Forelimb muscle (tissue), 1 donor: ENCODE data around the gene FUT2. TPM values are rescaled to one million over a fixed set of nuclear protein-coding genes. Genes with fewer than 3 reads are reported as not detected.
"Not testable (repeated sequence)": the region's sequence is repeated elsewhere in the genome, so short reads cannot be mapped to it uniquely, and the experiment has no call there.

Source experiments
- DNase-seq: peaks from one replicate; pipeline ENCODE4 v3.0.0-alpha.2; 2013; ENCODE audit warnings: low read depth
- polyA plus RNA-seq: library from polyadenylated mRNA; unstranded; fragments of 120-200 nt; gene quantifications from one replicate; pipeline ENCODE4 v1.2.1, GENCODE V29; 2013; ENCODE audit not compliant: insufficient read length

The FUT2 gene
- polyA plus RNA-seq, 1 donor, result 0.83 TPM

DNA sequence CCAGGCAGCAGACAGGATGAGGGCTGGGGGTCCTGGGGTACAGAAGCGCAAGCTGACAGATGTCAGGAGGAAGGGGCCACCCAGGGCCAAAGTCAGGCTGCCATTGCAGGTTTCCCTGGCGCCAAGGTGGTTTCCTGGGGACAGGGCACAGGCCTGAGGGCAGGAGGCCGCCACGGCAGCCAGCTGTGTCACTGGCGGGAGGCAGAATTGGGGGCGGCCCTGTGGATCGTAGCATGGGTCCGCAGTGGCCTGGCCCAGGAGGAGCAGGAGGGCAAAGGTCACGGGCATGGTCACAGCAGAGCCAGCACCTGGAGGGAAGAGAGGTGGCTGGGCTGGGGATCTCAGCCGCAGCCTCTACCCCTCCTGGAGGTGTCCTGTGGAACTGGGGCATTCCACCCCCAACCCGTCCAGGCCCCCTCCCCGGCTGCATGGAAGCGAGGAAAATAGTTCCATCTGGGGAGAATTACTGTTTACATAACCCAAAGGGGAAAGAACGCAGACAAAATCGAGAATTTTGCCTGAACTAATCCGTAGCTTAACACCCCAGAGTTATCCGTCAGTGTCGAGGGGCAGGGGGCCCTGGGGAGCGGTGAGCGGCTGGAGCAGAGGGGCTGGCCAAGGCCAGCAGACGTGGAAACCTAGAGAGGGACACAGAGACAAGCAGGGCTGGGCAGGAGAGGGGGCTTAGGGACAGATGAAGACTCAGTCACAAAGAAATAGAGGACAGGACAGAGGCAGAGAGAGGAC is 24.9 kb upstream of the FUT2 start:
- DNase-seq, result no peak

DNA sequence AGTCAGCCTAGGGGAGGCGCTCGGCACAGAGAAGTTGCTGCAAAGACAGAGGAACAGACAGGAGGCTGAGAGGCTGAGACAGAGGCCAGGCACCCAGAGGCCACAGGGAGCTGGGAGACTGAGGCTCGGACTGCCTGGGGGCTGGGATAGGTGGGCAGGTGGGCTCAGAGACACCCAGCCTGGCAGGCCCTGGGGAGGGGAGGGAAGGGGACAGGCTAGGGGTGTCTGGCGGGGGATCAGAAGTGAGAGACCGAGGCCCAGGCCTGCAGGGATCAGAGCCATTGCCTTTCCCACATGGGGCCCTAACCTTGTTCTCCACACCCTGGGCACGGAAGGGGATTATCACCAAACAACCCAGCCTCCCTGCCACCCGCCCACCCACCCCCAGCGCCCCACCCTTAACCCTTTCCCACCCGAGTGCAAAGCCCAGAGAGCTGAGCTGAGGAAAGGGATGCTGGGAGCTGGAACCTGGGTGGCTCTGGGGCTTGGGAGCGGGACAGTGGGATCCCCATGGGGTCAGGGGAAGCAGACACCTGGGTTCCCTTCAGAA is 24.2 kb upstream of the FUT2 start:
- DNase-seq, result no peak

DNA sequence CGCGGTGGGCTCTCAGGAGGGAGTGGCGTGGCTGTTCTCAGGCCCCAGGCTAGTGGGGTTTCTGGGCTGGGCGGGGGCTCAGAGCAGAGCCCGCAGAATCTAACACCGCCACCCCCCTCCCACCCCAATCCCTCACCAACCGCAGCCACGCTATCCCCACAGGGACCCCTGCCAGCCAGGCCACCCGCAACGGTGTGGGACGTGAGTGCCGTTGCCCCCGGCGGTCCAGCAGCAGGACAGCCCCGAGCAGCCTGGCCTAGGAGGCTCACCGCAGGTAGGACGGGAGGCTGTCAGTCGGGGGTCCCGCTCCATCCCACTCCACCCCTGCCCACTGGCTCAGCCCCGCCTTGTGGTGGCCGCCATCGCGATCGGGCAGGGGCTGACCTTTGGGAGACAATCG is 22.8 kb upstream of the FUT2 start, which contains the start of gene NTN5:
Gene NTN5 (minus strand): TSS at position 24 of the 400 bp plus-strand sequence. CDS start 2,031 bp downstream, outside the sequence.
- DNase-seq, result no peak

DNA sequence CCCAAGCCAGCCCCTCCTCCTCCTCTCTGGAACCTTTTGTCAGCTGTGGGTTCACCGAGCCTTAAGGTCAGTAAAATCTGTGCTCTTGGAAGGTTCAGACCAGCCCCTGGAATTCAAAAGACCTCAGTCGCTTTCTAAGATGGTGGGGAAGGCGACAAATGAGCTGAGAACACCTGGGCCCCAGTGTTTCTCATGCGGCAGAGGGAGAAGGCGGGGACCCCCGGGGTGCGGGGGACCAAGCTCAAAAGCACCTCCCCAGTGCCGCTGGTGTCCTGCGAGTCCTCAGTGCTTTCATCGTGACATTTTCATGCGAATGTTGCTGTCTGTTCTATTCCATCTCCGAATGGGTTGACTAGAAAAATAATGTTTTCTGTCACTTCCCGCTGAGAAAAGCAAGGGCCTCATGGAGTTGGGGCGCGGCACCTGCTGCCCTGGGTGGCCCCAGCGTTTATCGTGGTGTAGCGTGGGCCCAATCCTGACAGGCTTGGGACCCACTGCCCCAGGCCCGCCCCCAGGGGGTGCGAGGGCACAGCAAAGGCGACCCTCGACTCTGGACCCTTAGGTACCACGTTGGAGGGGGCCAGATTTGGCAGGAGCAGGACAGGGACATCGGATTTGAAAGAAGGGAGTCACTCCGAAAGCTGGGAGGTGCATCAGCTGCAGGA is 22.2 kb upstream of the FUT2 start:
- DNase-seq, result no peak

DNA sequence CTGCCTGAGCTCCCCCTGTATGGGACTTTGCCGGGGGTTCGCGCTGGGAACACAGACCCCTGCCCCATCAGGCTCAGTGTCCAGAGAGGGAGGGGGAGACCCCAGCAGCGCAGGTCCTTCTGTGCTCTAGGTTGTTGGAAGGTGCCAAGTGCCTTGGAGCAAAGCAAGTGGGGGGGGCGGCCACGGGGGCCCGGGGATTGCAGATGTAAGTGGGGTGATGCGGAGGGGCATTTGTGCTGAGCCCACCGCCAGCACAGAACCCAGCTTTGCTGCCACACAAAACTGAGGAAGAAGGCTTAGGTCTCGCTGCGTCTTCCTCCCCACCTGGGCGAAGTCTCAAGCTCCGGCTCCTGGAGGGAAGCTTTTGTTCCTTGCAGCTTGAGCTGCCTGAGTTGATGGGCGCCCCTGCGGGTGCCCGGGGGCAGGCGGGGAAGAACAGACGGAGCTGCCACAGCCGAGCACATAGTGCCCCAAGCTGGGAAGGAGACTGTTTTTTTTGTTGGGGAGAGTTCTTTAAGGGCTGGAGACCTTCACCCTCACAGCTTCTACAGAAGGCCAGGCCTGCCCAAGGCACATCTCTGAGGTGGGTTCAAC is 21.5 kb upstream of the FUT2 start:
- DNase-seq, result no peak

DNA sequence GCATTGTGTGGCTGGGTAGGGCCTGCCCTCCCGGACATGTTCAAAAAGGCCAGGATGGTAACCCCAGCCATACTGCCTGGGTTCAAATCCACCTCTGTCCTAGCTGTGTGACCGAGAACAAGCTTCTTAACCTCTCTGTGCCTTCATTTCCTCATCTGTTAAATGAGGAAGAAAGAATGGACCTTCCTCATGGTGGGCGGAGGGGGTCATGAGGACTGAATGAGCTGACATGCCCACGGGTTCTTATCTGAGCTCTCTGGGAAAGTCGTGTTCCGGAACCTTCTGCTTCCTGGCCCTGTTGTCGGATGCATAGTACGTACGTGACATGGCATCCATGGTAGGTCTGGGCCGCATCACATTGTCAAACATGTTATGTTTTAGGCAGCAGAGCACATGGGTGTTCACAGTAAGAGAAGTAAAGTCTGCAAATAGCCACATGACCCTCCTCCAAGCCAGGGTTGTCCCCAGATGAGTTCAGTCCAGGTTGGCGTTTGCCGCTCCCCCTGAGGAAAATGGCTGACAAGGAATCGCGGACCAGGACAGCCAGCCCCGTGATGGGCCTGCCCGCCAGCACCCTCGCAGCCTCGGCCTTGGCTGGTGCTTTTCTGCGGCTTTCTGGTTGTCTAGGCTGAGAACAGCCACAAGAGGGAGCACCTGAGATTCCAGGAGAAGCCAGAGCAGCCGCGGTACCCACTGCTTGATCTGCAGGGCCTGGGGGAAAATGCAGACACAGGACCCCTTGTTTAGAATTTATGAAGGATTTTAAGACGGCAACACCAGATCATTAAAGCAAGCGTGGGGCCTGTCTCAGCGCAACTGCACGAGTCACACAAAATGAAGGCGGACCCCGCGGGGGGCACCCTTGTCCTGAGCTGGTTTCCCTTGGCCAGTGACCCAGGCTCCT is 20.6 kb upstream of the FUT2 start:
- peak; percentile 62 for DNase-seq

DNA sequence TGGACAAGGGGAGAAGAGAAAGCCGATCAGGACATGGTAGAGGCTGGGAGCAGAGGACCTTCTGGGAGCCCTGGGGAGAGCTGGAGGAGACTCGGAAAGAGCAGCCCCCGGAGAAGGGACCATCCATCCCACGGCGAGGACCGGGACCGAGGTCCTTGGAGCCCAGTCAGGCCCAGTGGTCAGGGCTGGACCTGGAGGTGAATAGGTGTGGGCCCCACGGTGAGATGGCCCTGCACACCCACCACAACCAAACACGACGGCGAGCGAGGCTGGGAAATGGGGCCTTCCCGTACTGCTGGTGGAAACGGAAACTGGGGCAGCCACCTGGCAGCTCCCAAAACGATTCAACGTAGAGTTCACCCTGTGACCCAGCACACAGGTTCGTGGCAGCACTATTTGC is 19.3 kb upstream of the FUT2 start:
- no peak for DNase-seq

DNA sequence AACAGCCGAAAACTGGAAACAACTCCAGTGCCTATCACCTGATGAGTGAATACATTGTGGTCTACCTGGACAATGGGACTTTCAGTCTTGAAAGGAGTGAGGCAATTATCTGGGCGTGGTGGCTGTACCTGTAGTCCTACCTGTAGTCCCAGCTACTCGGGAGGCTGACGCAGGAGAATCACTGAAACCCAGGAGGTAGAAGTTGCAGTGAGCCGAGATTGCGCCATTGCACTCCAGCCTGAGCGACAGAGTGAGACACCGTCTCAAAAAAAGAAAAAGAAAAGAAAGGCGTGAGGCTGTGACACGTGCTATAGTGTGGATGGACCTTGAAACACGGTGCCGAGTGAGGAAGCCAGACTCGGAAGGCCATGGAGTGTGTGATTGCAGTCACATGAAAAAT is 18.9 kb upstream of the FUT2 start:
- DNase-seq, result no peak

DNA sequence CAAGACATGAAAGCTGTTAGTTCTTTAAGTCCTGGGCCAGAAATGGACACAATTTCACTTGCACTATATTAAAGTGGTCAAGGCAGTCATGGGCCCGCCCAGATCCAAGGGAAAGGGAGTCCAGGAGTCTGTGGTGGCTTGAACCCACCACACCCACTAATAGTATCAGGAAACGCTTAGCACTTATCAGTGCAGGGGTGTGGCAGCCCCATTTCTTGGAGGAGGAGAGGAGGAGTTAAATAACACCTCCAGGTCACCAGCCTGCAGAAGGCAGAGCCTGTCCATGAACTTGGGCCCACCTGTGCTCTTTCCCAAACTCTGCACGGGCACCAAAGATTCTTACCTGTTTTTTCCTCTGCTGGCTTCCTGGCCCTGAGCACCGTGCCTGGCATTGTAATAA is 17.6 kb upstream of the FUT2 start:
- DNase-seq, result no peak

DNA sequence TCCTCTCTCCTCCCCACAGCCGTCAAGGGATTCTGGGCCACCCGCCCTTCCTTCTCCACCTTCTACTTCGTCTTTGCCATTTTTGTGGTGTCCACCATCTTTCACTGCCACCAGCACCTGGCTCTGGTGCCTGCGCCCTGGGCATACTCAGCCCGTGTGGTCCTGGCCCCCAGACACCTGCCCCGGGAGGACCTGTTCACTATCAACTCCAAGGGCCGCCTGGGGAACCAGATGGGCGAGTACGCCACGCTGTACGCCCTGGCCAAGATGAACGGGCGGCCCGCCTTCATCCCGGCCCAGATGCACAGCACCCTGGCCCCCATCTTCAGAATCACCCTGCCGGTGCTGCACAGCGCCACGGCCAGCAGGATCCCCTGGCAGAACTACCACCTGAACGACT is 15.8 kb upstream of the FUT2 start:
- DNase-seq, result not testable (repeated sequence)

DNA sequence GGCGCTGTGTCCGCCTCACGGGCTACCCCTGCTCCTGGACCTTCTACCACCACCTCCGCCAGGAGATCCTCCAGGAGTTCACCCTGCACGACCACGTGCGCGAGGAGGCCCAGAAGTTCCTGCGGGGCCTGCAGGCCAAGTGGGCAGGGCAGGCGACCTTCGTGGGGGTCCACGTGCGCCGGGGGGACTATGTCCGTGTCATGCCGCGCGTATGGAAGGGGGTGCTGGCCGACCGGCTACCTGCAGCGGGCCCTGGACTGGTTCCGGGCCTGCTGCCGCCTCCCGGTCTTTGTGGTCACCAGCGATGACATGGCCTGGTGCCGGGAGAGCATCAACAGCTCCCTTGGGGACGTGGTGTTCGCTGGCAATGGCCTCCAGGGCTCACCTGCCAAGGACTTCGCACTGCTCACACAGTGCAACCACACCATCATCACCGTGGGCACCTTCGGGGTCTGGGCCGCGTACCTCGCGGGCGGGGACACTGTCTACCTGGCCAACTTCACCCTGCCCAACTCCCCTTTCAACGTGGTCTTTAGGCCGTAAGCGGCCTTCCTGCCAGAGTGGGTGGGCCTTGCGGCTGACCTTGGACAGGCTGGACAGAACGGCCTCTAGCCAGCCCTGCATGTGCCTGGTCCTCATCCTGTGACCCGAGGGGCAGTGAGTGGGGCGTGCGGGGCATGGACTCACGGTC is 15.2 kb upstream of the FUT2 start:
- no peak for DNase-seq

DNA sequence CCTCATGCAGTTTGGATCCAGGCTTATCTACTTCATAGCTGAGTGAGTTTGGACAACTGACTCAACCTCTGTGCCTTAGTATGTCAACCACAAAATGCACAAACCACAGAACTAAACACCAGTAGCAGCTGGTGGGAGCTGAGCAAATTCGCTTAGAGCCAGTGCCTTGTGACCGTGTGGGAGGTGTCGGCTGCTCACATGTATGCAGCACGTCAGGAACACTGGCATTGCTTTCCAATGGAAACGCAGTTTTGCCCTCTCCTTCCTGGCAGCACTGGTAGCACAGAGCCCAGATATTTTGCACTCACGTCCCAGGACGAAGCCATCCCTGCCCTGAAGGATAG is 14.7 kb upstream of the FUT2 start:
- no peak for DNase-seq

DNA sequence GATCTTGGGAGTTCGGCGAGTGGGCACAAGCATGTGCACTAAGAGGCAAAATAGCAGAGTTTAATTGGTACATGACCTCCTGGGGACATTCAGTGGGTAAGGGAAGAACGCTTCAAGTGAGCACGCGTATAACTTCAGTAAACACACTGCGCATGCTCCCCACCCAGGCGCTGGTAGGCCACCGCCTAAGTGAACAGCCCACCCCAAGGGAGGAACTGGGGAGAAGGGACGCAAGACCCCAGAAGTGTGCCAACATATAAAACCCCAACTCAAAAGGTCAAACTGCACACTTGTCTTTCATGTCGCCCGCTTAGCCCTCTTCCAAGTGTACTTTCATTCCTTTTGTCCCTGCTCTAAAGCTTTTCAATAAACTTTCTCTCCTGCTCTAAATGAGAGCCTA is 12.4 kb upstream of the FUT2 start:
- DNase-seq, result peak; percentile 26

DNA sequence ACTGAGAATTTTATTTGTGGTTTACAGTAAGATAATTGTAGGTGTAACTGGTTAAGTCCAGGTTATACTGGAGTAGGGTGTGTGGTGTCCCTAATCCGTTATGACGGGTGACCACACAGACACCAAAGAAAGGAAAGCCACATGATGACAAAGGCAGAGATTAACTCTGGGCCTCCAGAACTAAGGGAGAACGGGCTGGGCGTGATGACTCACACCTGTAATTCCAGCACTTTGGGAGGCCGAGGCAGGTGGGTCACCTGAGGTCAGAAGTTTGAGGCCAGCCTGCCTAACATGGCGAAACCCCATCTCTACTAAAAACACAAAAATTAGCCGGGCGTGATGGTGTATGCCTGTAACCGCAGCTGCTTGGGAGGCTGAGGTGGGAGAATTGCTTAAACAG is 10.2 kb upstream of the FUT2 start:
- no peak for DNase-seq

DNA sequence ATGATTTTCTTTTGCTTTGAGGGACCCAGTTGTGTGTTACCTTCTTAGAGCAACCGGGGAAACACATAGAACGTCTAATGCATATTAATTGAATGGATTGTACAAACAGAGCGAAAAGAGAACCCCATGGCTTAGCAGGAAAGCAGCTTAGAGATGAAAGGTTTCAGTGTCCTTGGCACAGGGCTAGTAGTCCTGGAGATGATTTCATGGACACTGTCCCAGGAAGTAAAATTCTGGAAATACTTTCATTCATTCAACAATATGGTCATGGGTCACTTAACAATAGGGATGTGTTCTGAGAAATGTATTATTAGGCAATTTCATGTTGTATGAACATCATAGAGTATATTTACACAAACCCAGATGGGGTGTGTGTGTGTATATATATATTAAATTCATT is 9.7 kb upstream of the FUT2 start:
- no peak for DNase-seq

DNA sequence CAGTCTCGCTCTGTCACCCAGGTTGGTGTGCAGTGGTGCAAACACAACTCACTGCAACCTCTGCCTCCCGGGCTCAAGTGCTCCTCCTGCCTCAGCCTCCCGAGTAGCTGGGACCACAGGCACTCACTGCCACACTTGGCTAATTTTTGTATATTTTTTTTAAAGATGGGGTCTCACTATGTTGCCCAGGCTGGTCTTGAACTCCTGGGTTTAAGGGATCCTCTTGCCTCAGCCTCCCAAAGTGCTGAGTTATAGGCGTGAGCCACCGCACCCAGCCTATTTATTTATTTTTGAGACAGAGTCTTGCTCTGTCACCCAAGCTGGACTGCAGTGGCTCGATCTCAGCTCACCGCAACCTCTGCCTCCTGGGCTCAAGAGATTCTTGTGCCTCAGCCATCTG is 9.1 kb upstream of the FUT2 start:
- DNase-seq, result not testable (repeated sequence)

DNA sequence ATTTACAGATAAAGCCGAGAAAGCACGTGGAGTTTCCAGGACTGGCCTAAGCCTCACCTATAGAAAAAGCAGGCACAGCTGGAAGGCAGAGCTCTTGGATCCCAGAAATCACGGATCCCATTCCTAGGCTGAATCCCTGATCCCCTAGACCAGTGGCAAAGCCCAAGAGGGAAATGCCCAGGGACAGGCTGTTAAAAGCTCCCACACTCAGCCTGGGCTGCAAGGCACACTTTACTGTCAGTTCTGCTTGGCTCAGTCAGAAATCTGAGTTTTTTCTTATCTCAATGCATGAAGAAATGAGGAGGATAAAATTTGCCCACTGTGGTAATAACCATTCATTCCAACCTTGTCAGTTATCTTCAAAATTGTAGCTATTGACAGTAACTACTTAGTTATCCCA is 8.0 kb upstream of the FUT2 start:
- DNase-seq, result no peak

DNA sequence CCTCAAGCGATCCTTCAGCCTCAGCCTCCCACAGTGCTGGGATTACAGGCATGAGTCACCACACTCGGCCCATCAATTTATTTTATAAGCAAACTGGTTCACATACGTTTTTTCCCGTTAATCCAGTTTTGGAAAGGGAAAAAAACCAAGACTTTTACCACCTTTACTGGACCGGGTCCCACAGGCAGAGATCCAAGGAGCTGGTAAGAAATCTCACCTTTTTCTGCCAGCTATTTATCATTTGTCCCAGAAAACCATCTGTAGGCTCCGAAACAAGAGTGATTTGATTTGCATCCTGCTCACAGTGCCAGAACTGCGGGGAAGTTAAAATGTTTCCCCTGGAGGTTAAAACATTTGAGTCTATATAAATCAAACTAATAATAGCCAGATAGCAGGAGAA is 6.3 kb upstream of the FUT2 start:
- no peak for DNase-seq

DNA sequence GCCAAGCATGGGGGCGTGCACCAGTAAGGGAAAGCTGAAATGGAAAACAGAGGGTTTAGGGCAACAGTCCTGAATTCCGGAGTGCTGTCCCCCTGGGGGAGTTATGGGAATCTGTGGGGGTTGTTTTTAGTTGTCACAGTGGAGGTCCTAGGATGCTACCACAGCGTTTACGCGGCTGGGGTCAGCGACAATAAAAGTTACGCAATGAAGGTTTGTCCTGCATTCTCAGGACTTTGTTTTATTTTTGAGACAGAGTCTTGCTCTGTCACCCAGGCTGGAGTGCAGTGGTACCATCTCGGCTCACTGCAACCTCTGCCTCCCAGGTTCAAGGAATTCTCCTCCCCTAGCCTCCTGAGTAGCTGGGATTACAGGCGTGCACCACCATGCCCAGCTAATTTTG is 2.1 kb upstream of the FUT2 start:
- DNase-seq, result not testable (repeated sequence)

DNA sequence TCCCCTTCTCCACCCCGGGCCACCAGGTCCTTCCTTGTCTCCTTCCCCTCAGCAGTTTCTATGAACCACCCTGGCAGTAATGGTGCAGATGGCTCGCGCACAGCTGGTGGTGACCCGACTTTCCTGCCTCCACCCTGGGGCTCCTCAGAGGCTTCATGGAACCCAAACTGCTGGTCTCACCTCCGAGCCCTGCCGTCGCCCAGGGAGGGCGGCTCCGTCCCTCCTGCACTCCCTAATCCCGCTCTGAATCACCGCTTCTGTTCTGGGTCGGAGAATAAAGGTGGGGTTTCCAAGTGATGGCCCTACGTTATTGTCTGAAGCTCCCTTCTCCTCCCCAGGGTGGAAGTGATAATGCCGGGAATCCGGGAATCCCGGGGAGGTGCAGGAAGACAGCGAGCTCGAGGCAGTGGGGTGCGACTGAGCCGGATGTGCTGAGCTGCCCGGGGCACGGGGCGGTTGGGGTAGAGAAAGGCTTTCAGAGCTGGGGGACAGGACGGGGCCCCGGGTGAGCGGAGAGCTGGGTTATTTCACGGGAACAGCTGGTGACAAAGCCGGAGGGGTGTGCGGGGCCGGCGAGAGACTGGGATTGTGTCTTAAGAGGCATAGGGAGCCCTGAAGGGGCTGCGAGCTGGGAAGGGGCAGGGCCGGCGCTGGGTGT is 711 bp downstream of the FUT2 start:
- no peak for DNase-seq

DNA sequence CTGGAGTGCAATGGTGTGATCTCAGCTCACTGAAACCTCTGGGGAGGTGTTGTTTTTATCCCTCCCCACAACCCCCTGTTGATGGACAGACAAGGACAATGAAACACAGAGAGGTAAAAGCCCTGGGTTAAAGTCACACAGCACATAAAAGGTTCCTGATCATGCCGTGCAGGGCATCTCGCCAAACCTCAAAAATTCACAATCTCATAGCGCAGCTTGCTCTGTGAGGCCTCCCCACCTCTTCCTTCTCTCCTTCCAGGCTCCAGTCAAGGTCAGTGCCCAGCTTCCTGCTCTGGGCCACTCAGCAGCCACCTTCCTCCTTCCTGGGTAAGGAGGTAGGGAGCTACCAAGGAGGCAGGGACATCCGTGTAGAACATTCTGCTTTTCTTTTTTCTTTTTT is 2.3 kb downstream of the FUT2 start:
- DNase-seq, result no peak
